Measurements from ENCODE around the gene TMEM119.
"Not testable (repeated sequence)": the region's sequence is repeated elsewhere in the genome, so short reads cannot be mapped to it uniquely, and the experiment has no call there.

Gene TMEM119

DNA sequence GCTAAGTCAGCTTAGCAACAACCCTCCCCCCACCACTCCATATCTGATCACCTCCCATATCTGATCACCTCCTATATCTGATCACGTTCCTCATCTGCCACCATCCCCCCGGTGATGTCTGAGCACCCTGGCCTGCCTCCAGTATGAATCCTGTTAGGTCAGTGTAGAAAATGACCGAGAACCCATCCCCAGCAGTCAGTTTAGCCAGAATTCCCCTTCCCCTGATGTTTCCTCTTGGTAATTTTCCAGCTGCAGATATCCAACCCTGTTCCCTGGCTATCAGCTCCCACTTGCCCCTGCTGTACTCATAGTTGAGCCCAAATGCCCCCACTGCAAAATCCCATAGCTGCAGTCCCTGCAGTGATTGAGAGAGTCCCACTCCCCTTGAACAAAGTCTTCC lies 23.3 kb upstream of the TMEM119 start:
- Histone ChIP-seq H3K36me3 (no peaks in the 10 kb centered on the region), H3K4me3 (ENCODE audit: low read depth, low read length) (no peak overlapping the region), H3K4me1 (no peaks in the 10 kb centered on the region), H3K9me3 (no peaks in the 10 kb centered on the region), H3K27me3 (no peaks in the 10 kb centered on the region)
- TF ChIP-seq, protein P1, sequence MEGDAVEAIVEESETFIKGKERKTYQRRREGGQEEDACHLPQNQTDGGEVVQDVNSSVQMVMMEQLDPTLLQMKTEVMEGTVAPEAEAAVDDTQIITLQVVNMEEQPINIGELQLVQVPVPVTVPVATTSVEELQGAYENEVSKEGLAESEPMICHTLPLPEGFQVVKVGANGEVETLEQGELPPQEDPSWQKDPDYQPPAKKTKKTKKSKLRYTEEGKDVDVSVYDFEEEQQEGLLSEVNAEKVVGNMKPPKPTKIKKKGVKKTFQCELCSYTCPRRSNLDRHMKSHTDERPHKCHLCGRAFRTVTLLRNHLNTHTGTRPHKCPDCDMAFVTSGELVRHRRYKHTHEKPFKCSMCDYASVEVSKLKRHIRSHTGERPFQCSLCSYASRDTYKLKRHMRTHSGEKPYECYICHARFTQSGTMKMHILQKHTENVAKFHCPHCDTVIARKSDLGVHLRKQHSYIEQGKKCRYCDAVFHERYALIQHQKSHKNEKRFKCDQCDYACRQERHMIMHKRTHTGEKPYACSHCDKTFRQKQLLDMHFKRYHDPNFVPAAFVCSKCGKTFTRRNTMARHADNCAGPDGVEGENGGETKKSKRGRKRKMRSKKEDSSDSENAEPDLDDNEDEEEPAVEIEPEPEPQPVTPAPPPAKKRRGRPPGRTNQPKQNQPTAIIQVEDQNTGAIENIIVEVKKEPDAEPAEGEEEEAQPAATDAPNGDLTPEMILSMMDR (IDR thresholded peaks at IDR 0.05; ENCODE audit: low read depth, low read length), result no peak
- DNase-seq, result no peak

DNA sequence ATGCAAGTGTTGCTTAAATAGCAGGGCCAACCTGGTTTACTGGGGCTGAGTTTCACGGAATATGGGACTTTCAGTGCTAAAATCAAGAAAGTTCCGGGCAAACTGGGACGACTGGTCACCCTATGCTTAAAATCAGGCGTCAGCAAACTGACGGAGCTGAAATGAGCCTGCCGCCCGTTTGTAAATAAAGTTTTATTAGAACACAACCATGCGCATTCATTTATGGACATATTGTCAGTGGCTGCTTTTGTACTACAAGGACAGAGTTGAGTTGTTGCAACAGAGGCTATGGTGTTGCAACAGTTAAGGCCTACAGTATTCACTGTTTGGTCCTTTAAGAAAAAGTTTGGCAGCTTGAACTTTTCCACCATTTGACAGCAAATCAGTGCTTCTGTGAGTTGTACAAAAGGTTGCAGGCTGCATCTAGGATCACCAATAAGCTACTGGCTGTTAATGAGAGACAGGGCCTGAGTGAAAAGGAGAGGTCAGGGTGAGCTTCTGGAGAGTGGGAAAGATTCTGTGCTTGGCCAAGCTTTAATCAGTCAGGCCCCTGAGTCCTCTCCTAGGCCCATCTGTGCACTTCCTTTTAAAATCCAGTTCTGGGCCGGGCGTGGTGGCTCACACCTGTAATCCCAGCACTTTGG lies 22.5 kb upstream of the TMEM119 start:
- DNase-seq, result no peak
- Histone ChIP-seq H3K27me3 (no peaks in the 10 kb centered on the region), H3K4me3 (ENCODE audit: low read depth, low read length) (no peak overlapping the region), H3K4me1 (no peaks in the 10 kb centered on the region), H3K9me3 (no peaks in the 10 kb centered on the region), H3K36me3 (no peaks in the 10 kb centered on the region)
- TF ChIP-seq, protein P1 (IDR thresholded peaks at IDR 0.05; ENCODE audit: low read depth, low read length), result no peak

DNA sequence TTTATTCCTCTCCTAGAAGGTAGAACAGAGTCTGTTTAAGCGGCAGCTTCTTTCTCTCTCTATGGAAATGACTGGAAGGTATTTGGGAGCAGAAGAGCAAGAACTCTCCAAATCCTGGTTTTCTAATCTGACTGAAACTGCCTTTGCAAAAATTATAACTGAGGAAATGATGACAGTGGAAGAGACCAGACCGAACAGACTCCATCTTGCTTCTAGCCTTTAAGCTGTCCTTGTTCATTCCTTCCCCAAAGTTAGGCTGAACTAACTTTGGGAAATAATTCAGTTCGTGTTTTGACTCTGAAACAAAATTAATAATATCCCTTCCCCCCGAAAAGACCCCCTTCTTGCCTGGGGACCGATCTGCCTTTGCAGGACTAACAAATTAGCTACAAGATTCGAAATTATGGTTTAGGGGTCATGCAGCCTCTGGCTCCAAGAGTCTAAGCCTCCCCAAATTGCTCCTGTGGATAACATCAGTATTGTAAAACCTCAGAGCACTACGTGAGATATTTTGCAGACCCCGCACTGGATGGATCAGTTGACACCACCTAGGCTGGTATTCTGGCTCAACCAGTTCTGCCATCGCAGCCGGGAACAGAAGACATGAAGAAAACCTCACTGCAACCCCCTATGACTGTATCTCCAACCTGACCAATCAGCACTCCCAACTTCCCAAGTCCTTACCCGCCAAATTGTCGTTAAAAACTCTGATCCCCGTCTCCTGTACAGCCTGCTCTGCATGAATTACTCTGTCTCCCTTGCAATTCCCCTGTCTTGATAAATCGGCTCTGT lies 21.7 kb upstream of the TMEM119 start:
- no peaks in the 10 kb centered on the region for H3K27me3 ChIP-seq
- H3K9me3 ChIP-seq, result no peaks in the 10 kb centered on the region
- DNase-seq, result no peak
- no peaks in the 10 kb centered on the region for H3K36me3 ChIP-seq
- H3K4me1 ChIP-seq, result no peaks in the 10 kb centered on the region
- TF ChIP-seq, protein P1 (IDR thresholded peaks at IDR 0.05; ENCODE audit: low read depth, low read length), result no peak
- no peak overlapping the region for H3K4me3 ChIP-seq (ENCODE audit: low read depth, low read length)

DNA sequence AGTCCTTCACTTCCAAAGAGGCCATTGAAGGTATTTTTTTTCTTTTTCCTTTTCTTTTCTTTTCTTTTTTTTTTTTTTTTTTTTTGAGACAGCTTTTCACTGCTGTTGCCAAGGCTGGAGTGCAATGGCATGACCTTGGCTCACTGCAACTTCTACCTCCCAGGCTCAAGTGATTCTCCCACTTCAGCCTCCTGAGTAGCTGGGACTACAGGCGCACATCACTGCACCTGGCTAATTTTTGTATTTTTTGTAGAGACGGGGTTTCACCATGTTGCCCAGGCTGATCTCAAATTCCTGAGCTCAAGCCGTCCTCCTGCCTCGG lies 21.0 kb upstream of the TMEM119 start:
- not testable (repeated sequence) for H3K4me1 ChIP-seq; H3K27me3 ChIP-seq; DNase-seq; H3K36me3 ChIP-seq; H3K4me3 ChIP-seq (ENCODE audit: low read depth, low read length); H3K9me3 ChIP-seq

DNA sequence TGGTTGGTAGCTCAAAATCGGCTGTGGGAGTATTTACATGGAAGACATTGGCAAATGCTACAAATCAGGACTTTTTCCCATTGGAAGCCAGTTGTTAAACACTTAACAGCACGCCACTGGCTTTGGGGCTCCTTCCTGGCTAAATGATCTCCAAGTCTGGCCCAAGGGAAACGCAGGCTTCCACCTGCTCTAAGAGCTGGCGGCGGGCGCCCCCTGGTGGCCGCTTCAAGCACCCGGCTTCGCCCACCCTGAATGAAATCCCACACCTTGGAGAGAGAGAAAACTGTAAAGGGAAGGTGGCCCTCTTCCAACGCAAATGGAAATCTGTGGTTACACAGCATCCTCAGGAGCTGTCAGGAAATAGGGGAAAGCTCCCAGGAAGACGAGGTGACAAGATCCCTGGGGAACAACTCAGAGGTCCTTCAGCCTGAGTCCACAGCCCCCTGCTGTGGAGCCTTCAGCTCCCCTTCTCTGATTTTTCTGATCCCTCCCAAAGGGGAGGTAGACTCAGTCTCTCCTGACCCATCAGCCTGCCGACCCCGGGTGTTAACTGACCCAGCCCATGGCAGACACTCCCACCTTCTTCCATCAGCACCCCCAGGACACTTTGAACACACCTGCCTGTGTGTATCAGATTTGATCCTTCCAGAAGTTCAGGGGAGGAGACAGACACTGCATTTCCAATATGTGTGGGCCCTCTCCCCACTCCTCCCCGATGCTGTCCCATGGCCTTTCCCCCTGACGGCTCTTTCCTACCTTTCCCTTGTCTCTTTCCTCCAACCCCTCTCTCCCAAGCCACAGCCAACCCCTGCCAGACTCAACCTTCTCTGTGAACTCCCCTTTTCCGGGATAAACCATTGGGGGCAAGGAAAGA lies 20.4 kb upstream of the TMEM119 start:
- H3K4me1 ChIP-seq, result no peaks in the 10 kb centered on the region
- no peaks in the 10 kb centered on the region for H3K36me3 ChIP-seq
- H3K27me3 ChIP-seq, result no peaks in the 10 kb centered on the region
- H3K4me3 ChIP-seq (ENCODE audit: low read depth, low read length), result no peak overlapping the region
- TF ChIP-seq, protein P1 (IDR thresholded peaks at IDR 0.05; ENCODE audit: low read depth, low read length), result peak; percentile 99
- peak; percentile 90 for DNase-seq
- H3K9me3 ChIP-seq, result no peaks in the 10 kb centered on the region

DNA sequence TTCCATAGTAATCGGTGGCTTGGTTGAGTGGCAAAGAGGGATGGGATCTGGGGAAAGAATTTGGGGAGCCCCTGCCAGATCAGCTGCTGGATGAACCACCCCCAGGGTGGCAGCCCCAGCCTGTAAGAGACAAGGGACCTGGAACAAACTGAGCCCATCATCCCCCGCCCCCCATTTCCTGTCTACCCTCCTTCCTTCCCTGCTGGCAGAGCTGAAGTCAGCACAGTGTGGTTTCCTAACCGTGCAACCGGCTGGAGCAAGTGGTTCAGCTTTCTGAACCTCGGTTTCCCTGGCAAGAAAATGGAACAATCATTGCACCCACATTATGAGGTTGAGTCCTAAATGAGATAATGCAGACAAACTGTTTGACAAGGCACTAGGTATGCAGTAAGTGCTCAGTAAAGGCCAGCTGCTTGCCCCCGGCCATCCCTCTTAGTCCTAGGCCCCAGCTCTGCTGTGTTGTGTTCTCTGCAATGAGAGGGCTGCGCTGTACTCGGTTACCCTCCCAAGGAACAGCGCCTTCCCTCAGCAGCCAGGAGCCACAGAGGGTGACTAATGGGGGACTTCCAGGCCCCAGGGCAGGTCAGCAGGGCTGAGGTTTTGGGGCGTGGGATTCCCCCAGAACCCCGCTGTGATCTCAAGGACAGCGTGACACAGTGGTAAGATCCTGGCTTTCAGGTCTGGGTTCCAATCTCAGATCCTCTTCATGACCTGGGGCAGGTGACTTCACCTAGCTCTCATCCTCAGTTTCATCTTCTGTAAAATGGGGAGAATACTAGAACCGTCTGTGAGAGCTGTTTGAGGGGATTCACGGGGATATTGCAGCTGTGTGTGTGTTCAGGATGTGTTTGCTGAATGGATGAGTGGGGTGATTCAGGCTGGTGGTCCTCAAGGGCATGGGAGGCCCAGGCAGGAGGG lies 19.3 kb upstream of the TMEM119 start:
- Histone ChIP-seq H3K27me3 (no peaks in the 10 kb centered on the region), H3K9me3 (no peaks in the 10 kb centered on the region), H3K4me1 (no peaks in the 10 kb centered on the region), H3K4me3 (ENCODE audit: low read depth, low read length) (no peak overlapping the region), H3K36me3 (no peaks in the 10 kb centered on the region)
- no peak for DNase-seq
- TF ChIP-seq, protein P1 (IDR thresholded peaks at IDR 0.05; ENCODE audit: low read depth, low read length), result no peak

All from BE2C (cell line).